Transverse colon (tissue), 4 donors: ENCODE measurements around the gene MBD2.

Source experiments
- EP300 ChIP-seq: sonication (generic); formaldehyde crosslinking; IDR thresholded peaks from one replicate; pipeline ENCODE4 v1.6.1; 2017; ENCODE audit warnings: antibody characterized with exemption, low read depth
- POLR2A ChIP-seq: fragments of 450-650 bp; IDR thresholded peaks from one replicate; pipeline ENCODE4 v1.6.1; 2016; ENCODE audit warnings: antibody characterized with exemption, mild to moderate bottlenecking, moderate library complexity
- POLR2AphosphoS5 ChIP-seq, 3 donors: sonication (generic); formaldehyde crosslinking; IDR thresholded peaks; one replicate each; pipeline ENCODE4 v1.6.1; 2016; ENCODE audit warnings: antibody characterized with exemption in 3 of 3
- TF ChIP-seq, protein P1 (sequence below), 5 experiments: fragments of 200-600 bp in 3 of 5; fragments of 450-650 bp in 2 of 5; sonication (generic) in 3 of 5; IDR thresholded peaks; 1 replicate in 2 of 5; 2 replicates in 3 of 5; pipeline ENCODE4 v1.5.1; 2016 to 2017; ENCODE audit warnings: antibody characterized with exemption in 5 of 5, inconsistent platforms in 3 of 5, mild to moderate bottlenecking in 2 of 5, moderate library complexity in 1 of 5

- TF ChIP-seq EP300 (no peak), POLR2AphosphoS5 (IDR thresholded peaks at IDR 0.05) (no peak), POLR2A (no peak)
- TF ChIP-seq, protein P1, sequence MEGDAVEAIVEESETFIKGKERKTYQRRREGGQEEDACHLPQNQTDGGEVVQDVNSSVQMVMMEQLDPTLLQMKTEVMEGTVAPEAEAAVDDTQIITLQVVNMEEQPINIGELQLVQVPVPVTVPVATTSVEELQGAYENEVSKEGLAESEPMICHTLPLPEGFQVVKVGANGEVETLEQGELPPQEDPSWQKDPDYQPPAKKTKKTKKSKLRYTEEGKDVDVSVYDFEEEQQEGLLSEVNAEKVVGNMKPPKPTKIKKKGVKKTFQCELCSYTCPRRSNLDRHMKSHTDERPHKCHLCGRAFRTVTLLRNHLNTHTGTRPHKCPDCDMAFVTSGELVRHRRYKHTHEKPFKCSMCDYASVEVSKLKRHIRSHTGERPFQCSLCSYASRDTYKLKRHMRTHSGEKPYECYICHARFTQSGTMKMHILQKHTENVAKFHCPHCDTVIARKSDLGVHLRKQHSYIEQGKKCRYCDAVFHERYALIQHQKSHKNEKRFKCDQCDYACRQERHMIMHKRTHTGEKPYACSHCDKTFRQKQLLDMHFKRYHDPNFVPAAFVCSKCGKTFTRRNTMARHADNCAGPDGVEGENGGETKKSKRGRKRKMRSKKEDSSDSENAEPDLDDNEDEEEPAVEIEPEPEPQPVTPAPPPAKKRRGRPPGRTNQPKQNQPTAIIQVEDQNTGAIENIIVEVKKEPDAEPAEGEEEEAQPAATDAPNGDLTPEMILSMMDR (IDR thresholded peaks at IDR 0.05) = no peak
Measured at GRCh38 chr18:54151376-54151775, 73.1 kb downstream of the MBD2 start.
